ENCODE data around the gene FOXK2. TPM values are rescaled to one million over a fixed set of nuclear protein-coding genes. Genes with fewer than 3 reads are reported as not detected.
"Not testable (repeated sequence)": the region's sequence is repeated elsewhere in the genome, so short reads cannot be mapped to it uniquely, and the experiment has no call there.

Gene FOXK2
- polyA plus RNA-seq, 12 donors, result 33.6 to 62.0 (median 41.4) TPM; not detected in 1

- DNase-seq, result no peak
Observed at GRCh38 chr17:82561429-82562035, 42.0 kb downstream of the FOXK2 start.

GRCh38 chr17:82562718-82563220 is 43.2 kb downstream of the FOXK2 start:
- not testable (repeated sequence) for DNase-seq

GRCh38 chr17:82563318-82563717 is 43.8 kb downstream of the FOXK2 start:
- no peak for DNase-seq

GRCh38 chr17:82563745-82564144 is 44.2 kb downstream of the FOXK2 start:
- DNase-seq, result not testable (repeated sequence)

- no peak for DNase-seq
Observed at GRCh38 chr17:82564241-82564640, 44.7 kb downstream of the FOXK2 start.

- DNase-seq, result peak; percentile 62
Observed at GRCh38 chr17:82565551-82565950, 46.0 kb downstream of the FOXK2 start.

- DNase-seq, result no peak
Observed at GRCh38 chr17:82566129-82566960, 46.8 kb downstream of the FOXK2 start.

GRCh38 chr17:82567286-82567685 is 47.8 kb downstream of the FOXK2 start:
- no peak for DNase-seq

GRCh38 chr17:82568997-82569393 is 49.5 kb downstream of the FOXK2 start:
- no peak for DNase-seq

- no peak for DNase-seq
Observed at GRCh38 chr17:82569621-82570020, 50.1 kb downstream of the FOXK2 start.

GRCh38 chr17:82570277-82570676 is 50.7 kb downstream of the FOXK2 start:
- no peak for DNase-seq

- DNase-seq, result no peak
Observed at GRCh38 chr17:82571855-82572254, 52.3 kb downstream of the FOXK2 start.

- no peak for DNase-seq
Observed at GRCh38 chr17:82574041-82574440, 54.5 kb downstream of the FOXK2 start.

GRCh38 chr17:82575581-82576221 is 56.2 kb downstream of the FOXK2 start:
- not testable (repeated sequence) for DNase-seq

- DNase-seq, result no peak
Observed at GRCh38 chr17:82577300-82577699, 57.8 kb downstream of the FOXK2 start.

- DNase-seq, result not testable (repeated sequence)
Observed at GRCh38 chr17:82579969-82580368, 60.4 kb downstream of the FOXK2 start.

- no peak for DNase-seq
Observed at GRCh38 chr17:82582213-82582612, 62.7 kb downstream of the FOXK2 start.

- DNase-seq, result no peak
Observed at GRCh38 chr17:82582709-82583108, 63.2 kb downstream of the FOXK2 start.

GRCh38 chr17:82583720-82584234 is 64.2 kb downstream of the FOXK2 start:
- DNase-seq, result no peak

GRCh38 chr17:82585935-82586575 is 66.5 kb downstream of the FOXK2 start:
- DNase-seq, result not testable (repeated sequence)

- no peak for DNase-seq
Observed at GRCh38 chr17:82586576-82587233, 67.2 kb downstream of the FOXK2 start.

Data from muscle of arm (tissue), 12 donors.